Esophagus squamous epithelium (tissue), 5 donors: ENCODE data around the gene DHRS3. TPM values are rescaled to one million over a fixed set of nuclear protein-coding genes. Genes with fewer than 3 reads are reported as not detected.

Experiments
- DNase-seq: peaks from one replicate; lab custom pipeline; 2025; lab: John Stamatoyannopoulos, UW
- H3K27ac ChIP-seq, 4 donors: fragments of 200-600 bp; sonication (generic); one replicate each; pipeline ENCODE4 v1.5.1; 2016 to 2019; ENCODE audit warnings: mild to moderate bottlenecking in 1 of 4
- H3K27me3 ChIP-seq, 4 donors: fragments of 200-600 bp; sonication (generic); 1 replicate in 3 of 4; 2 replicates in 1 of 4; pipeline versions ENCODE4 v1.5.1 to v1.6.0; 2017 to 2021; ENCODE audit warnings: antibody characterized with exemption in 1 of 4
- H3K36me3 ChIP-seq, 3 donors: fragments of 200-600 bp; sonication (generic); one replicate each; pipeline ENCODE4 v1.5.1; 2016 to 2019
- H3K4me1 ChIP-seq, 3 donors: fragments of 200-600 bp; sonication (generic); one replicate each; pipeline ENCODE4 v1.5.1; 2017 to 2019
- H3K4me3 ChIP-seq, 4 donors: fragments of 200-600 bp; sonication (generic); 1 replicate in 3 of 4; 2 replicates in 1 of 4; pipeline ENCODE4 v1.5.1; 2016 to 2019; ENCODE audit warnings: mild to moderate bottlenecking in 2 of 4, moderate library complexity in 1 of 4
- H3K9me3 ChIP-seq, 3 donors: fragments of 200-600 bp; sonication (generic); one replicate each; pipeline ENCODE4 v1.5.1; 2016 to 2019
- CTCF ChIP-seq, 6 experiments: fragments of 450-650 bp in 4 of 6; fragments of 200-600 bp in 2 of 6; sonication (generic) in 2 of 6; IDR thresholded peaks; one replicate each; pipeline ENCODE4 v1.5.1; 2016 to 2019; ENCODE audit warnings: antibody characterized with exemption in 6 of 6, mild to moderate bottlenecking in 4 of 6, moderate library complexity in 4 of 6
- POLR2A ChIP-seq, 4 donors: fragments of 450-650 bp; IDR thresholded peaks; one replicate each; pipeline ENCODE4 v1.6.1; 2017; ENCODE audit warnings: antibody characterized with exemption in 4 of 4, mild to moderate bottlenecking in 4 of 4, moderate library complexity in 3 of 4
- WGBS, 2 donors: methylation state at CpG; one replicate each; pipeline ENCODE4 v1.1.5; 2018; 5-methylcytosine and 5-hydroxymethylcytosine counted together
- intact Hi-C: fragments of 100-400 bp; cut with DNase I; formaldehyde crosslinking; loops from one replicate; pipeline ENCODE4 v1.15.0; 2022
- total RNA-seq, 4 donors: library from RNA; depleted of rRNA; stranded (reverse); fragments of >200 nt; gene quantifications; one replicate each; pipeline ENCODE4 v1.1.0, GENCODE V29; 2016
- donor health status: DM: yes; HTN: yes; CAD: no.

Gene DHRS3
- total RNA-seq, 4 donors from 2014 or later: 87.7 to 166 (median 117) TPM

- Histone ChIP-seq H3K36me3 (no peaks in the 10 kb centered on the region), H3K27ac (peak overlapping the region; percentile 96 to 100 (median 98)), H3K4me3 (peak overlapping the region; percentile 53 to 97 (median 80)), H3K4me1 (peaks cover 41 to 73% (median 46%) of the 10 kb centered on the region in 3 donors), H3K27me3 (no peaks in the 10 kb centered on the region), H3K9me3 (no peaks in the 10 kb centered on the region)
- TF ChIP-seq POLR2A (IDR thresholded peaks at IDR 0.05) (peak in 3 of 4 donors; percentile 26 to 76 (median 55)), CTCF (IDR thresholded peaks at IDR 0.05) (peak in 3 of 6 experiments; percentile 17 to 31 (median 26))
- intact Hi-C loops: no loop called here
- WGBS, 2 donors: 0% methylated on average over 8 to 12 of the region's 30 CpGs
- no peak for DNase-seq
These were observed 1.2 kb upstream of the DHRS3 start for GRCh38 chr1:12618965-12619791.

- Histone ChIP-seq H3K4me1 (peaks cover 41 to 78% (median 52%) of the 10 kb centered on the region in 3 donors), H3K27me3 (no peaks in the 10 kb centered on the region), H3K4me3 (peak overlapping the region; percentile 53 to 97 (median 80)), H3K9me3 (no peaks in the 10 kb centered on the region), H3K27ac (peak overlapping the region; percentile 96 to 100 (median 98)), H3K36me3 (peaks cover 0 to 5% (median 0%) of the 10 kb centered on the region in 3 donors)
- intact Hi-C loops: no loop called here
- WGBS, 2 donors: 0 to 20% methylated on average over 2 to 4 of the region's 6 CpGs
- no peak for DNase-seq
- TF ChIP-seq POLR2A (IDR thresholded peaks at IDR 0.05) (no peak), CTCF (IDR thresholded peaks at IDR 0.05) (no peak)
These were observed 603 bp upstream of the DHRS3 start for GRCh38 chr1:12618661-12618964.

- H3K4me1 ChIP-seq: peaks cover 41 to 78% (median 52%) of the 10 kb centered on the region in 3 donors
- no peak for DNase-seq
- peak overlapping the region; percentile 96 to 100 (median 98) for H3K27ac ChIP-seq
- H3K9me3 ChIP-seq: no peaks in the 10 kb centered on the region
- peak overlapping the region; percentile 53 to 97 (median 80) for H3K4me3 ChIP-seq
- 0 to 1% methylated on average over 13 of the region's 13 CpGs for WGBS, 2 donors
- TF ChIP-seq CTCF (IDR thresholded peaks at IDR 0.05) (no peak), POLR2A (IDR thresholded peaks at IDR 0.05) (no peak)
- intact Hi-C loops: no loop called here
- no peaks in the 10 kb centered on the region for H3K27me3 ChIP-seq
- H3K36me3 ChIP-seq: peaks cover 0 to 16% (median under 1%) of the 10 kb centered on the region in 3 donors
These were observed 504 bp downstream of the DHRS3 start for GRCh38 chr1:12617511-12617900.

GRCh38 chr1:12616709-12617373 lies 1.2 kb downstream of the DHRS3 start:
- no peaks in the 10 kb centered on the region for H3K9me3 ChIP-seq
- H3K36me3 ChIP-seq: peaks cover 0 to 23% (median 6%) of the 10 kb centered on the region in 3 donors
- peaks cover 41 to 78% (median 46%) of the 10 kb centered on the region in 3 donors for H3K4me1 ChIP-seq
- no peaks in the 10 kb centered on the region for H3K27me3 ChIP-seq
- DNase-seq: no peak
- peak overlapping the region; percentile 53 to 97 (median 80) for H3K4me3 ChIP-seq
- WGBS, 2 donors: 3 to 5% methylated on average over 6 to 11 of the region's 53 CpGs
- peak overlapping the region; percentile 96 to 100 (median 98) for H3K27ac ChIP-seq
- TF ChIP-seq POLR2A (IDR thresholded peaks at IDR 0.05): peak in 1 of 4 donors; percentile 37
- TF ChIP-seq CTCF (IDR thresholded peaks at IDR 0.05): no peak
- intact Hi-C loops: no loop called here
